Measurements from ENCODE around the gene FAR2. TPM values are rescaled to one million over a fixed set of nuclear protein-coding genes. Genes with fewer than 3 reads are reported as not detected.
"Not testable (repeated sequence)": the region's sequence is repeated elsewhere in the genome, so short reads cannot be mapped to it uniquely, and the experiment has no call there.

Gene FAR2
- polyA plus RNA-seq, 1 donor = 8.6 TPM

DNA sequence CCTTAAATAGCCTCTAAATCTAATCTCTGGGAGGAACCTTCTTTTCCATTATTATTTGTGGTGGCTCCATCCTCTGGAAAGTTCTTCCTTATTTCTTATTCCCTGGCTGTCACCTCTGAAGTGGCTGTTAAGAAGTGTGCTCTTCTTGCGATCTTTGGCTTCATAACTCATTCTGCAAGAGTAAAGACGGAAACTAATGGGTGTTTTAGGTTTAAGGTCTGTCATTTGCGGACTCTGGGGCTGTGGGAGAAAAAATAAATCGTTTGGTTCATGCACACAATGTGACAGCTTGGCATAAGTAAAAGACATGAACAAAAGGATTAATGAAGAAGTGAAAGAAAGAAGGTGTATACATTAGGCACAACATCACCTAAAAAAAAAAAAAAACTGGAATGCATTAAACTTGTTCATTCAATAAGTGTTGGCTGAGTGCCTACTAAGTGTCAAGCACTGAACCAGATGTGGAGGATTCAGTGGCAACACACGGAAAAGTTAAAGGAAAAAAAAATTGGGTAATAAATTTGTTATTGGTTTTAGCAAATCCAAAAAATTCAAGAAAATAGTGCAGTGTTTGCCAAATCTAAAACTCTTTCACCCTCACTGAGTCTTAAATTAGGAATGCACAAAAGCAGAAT lies 132.4 kb downstream of the FAR2 start:
- no peak for DNase-seq

DNA sequence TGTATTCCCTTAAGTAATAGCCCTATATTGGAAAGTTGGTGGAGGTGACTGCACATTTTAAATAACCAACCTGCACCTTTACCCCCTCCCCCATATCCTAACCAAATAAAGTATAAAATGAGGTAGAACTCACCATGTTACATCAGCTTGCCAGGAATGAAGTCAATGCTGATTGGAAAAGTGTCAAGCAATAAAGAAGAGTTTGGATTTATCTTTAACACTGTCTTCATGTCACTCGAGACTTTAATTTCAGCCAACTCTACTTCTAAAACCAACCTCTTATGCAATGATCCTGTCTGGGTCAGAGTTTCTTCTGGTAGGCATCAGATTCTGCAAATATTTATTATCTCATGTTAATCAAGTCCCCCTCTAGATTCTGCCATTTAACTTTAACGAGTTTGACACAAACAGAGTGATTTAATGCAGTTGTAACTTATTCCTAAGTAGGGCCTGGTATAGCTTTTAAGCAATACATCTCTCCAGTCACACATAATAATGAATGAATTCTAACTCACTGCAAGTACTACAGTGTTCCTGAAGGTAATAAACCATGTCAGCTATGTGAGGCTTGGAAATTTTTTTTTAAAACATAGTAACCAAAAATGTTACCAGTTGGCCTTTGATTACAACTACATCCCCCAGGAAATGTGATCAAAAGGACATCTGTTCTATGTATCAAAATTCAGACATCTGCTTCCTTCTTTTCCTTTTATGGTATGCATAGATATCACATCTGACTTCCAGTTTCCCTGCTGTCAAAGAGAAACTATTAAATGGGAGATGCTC lies 133.1 kb downstream of the FAR2 start:
- no peak for DNase-seq

DNA sequence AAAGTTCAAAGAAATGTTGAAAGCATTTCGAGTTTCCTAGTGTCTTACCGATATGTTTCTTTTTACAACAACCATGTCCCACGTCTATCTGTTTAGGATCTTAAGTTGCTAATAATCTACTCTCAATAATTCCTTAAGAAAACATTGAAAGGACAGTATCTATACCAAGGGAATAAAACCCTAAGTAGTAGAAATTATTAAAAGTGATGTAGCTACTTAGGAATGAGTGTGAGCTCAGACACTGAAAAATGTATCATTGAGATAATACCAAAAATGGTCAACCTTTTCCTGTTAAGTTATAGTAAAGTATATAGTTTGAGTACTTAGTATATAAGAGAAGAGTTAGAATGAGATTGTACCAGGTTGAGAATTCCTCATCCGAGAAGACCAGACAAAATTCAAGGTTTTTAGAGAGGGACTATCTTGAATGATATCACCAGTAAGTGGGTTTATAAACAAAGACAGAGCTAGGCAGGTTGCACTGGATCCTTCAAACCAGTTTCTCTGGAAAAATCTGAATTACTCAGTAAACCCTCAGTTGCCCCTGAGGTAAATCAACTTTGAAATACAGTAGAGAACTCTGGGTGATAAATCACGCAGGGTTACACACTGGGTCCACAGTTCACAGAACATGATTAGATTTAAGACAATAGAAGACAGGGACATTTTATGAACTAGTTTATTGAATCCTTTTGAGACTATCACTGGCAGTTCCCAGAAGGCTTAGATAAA lies 135.1 kb downstream of the FAR2 start:
- no peak for DNase-seq

DNA sequence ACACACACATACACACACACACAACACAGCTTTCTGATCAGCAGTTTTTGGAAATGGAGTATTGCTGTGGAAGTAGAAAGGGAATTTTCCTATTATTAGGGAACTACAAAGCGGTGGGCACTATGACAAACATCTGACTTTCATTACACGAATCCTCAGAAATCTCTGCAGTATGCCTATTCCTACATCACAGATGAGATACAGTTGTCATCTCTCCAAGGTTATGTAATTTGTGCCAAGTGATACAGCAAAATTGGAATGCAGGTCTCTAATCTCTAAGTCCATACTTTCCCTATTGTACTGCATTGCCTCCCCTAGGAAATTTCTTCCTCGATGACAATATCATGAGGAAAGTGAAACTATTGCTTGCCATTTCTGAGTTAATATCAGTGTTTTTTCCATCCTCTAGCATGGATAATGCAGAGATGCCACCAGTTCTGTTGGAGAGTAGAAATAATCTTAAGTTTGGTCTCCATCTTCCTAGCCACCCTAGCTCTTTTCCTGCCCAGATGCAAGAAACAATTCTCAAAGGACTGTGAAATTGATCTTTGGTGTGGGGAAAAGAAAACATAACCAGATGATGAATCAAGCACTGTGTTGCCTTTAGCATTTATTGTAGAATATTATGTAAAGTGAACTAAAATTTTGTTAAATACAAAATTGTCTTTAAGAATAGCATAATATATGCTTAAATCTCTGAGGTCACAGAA lies 137.2 kb downstream of the FAR2 start:
- peak; percentile 46 for DNase-seq

DNA sequence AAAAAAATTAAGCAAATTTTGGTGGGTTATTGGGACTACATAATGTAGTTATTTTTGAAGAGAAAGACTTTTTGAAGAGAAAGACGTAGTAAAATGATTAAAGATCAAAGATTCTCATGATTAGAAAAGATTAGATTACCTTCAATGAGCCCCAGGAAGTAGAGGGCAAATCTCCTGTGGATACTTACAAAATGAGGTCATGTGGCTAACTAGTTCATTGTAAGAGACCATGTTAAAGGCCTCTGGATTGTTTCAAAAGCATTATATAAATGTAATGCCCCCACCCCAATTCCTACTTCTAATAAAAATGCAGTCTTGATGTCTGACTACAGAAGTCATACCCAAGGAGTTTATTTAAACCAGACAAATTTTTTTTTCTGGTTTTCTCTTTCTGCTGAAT lies 138.5 kb downstream of the FAR2 start:
- no peak for DNase-seq

DNA sequence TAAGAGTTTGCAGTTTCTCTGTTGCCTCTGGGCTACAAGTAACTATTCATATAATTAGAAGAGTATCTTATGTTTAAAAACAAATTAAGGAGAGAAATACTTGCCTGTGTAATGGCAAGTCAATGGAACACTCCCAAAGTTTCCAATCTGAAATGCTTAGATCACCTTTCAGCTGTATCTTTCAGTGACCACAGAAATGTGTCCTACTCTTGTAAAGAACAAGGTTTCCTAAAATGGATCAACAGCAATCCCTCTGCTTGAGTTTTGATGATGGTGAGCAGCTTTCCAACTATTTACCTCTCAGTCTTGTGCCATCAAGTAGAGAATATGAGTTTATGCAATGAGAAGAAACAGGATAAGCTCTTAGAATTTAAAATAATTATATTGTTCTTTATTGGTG lies 139.0 kb downstream of the FAR2 start:
- no peak for DNase-seq

DNA sequence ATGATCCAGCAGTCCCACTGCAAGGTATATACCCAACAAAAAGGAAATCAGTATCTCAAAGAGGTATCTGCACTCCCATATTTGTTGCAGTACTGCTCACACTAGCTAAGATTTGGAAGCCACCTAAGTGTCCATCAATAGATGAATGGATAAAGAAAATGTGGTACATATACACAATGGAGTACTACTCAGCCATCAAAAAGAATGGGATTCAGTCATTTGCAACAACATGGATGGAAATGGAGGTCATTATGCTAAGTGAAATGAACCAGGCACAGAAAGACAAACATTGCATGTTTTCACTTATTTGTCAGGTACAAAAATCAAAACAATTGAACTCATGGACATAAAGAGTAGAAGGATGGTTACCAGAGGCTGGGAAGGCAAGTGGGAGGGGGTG lies 141.4 kb downstream of the FAR2 start:
- not testable (repeated sequence) for DNase-seq

DNA sequence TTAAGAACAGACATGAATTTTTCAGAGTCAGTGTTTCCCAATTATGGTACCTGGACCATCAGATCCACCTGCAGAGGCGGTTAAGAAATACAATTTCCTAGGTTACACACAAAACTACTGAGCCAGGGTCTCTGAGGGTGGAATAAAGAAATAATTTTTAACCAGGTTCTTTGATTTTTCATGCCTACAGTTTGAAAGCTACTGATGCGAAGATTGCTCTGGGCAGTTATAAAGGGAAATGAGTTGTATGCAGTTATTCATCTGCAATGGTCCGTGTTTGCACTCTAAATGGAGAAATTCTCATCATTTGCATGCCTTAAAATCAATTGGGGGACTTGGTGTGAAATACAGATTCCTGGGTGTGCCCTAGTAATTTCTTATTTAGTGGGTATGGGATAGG lies 142.1 kb downstream of the FAR2 start:
- no peak for DNase-seq

DNA sequence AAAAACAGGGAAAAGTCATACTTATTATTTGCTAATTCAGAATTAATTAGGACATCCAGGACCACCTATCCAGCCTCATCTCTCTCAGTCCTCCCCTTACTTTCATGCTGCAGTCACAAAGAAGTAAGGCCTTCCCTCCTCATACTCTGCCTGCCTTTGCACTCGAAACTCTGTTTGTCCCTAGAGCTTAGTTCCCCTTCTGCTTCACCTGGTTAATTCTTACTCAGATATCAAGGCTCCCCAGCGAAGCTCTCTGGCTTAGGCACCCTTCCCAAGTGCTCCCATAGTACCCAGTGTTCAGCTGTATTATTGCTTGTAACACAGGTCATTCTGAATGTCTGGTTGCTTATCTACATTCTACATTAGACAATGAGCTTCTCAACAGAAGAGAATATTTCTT lies 150.6 kb downstream of the FAR2 start:
- no peak for DNase-seq

DNA sequence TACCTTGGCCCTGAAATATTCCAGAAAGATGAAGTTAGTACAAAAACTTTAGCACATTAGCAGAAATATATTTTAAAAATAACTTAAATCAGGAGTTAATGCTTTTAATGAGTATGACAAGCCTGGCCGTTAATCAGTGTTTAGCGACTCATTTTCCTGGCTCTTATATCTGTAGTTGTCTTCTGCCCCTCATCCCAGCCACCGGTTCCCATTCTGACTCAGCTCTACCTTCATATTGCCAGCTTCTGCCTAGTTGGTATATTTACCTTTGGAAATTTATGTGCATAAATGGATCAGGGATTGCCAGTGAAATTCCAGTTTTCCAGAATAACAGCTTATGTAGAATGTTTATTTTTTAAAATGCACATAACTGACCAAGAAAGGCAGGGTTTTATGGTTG lies 152.0 kb downstream of the FAR2 start:
- DNase-seq = no peak

DNA sequence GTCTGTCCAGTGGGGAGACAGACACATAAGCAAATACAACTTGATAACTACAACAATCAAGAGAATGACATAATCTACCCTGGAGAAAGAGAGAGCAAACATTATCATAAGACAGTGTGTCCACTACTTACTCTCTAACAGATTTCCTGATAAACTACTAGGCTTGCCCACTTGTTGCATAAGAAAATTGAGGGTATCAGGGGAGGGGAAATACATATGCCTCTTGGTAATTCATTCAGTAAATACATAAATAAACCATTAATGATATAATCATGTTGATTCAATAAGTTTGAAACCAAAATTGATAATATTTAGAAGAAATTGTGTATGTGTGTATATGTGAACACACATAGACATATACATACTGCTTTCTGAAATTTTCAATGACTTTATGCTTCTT lies 155.3 kb downstream of the FAR2 start:
- DNase-seq = no peak

DNA sequence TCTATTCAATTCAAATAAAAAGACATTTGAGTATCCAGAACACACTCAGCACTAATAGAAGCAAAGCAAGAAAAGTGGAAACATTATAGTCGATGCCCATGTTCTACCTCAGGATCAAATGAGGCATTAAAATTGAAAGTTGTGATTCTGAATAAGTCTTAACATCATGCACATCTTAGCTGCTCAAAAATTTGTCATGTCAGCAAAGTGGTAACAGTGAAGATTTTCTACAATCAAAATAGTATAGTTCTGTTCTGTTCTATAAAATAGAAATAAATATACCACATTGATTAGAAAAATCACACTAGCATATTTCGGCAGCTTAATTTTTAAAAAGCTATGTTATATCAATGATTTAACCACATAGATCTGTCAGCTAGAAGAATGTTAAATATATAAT lies 157.2 kb downstream of the FAR2 start:
- no peak for DNase-seq

DNA sequence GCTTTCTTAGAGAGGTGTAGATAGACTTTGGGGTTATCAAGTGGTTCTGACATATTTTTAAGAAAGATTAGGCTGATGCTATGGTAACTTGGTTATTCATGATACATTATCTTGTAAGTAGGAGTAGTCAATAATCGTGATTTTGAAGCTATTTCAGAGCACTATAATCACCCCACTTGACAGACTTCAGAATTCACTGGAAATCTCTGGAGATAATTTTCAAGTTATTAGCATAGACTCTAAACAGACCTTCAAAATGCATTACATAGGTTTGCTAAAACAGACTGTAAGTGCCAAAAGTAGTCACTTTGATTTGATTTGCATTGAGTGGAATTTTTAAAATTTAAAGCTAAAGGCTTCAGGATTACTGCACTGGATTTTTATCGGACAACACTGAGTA lies 157.6 kb downstream of the FAR2 start:
- no peak for DNase-seq

DNA sequence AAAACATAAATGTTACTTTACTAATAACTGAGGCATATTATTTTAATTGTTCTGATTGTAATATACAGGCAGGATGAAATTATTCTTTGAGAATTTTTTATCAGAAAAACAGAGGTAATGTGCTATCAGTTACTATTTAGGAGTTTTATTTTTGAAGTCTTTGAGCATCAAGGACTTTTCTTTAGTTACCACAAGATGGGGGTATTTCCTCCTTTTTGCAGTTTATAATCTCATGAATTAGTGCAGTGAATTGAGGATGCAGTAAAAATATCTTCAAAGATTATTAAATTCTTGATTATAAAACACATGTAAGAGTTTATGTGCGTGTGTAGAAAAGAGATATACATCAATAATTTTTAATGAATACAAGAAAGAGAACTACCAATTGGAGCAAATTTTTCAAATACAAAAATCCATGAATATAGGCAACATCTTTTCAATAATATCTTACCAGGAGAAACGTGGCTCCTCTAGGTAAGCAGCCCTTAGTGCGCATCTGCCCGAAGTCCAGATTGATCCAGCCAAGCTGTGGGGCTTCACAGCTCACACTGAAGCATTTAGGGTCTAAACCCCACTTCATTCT lies 160.3 kb downstream of the FAR2 start:
- DNase-seq = no peak

DNA sequence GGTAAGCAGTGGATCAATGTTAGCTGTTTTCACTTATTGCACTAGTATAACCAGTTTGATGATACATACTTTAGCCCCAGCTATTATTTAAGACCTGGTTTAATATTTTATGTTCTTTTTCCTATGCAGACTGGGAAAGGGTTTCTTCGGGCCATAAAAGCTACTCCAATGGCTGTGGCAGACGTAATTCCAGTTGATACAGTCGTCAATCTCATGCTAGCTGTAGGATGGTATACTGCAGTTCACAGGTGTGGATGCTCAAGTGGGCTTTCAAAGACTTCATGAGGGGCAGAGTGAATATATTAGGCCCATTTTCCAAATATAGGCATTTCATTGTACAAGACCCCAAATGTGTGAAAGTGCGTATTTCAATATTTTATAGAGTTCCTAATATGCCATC lies 161.8 kb downstream of the FAR2 start:
- no peak for DNase-seq

DNA sequence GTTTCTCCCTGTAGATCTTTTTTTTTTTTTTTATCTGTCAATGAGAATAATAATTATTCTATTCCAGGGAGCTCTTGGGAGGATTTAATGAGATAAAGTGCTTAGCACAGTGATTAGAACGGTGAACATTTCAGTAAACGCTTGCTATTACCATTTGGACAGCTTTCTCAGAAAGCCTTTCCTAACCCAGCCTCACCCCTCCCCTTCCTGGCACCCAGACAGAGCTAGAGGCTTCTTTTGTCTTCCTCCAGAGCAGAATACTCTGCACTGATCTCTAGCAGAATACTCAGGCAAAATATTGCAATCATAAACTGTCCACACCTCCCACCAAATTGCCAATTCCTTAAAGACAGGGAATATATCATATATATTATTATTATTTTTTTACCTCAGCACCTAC lies 165.3 kb downstream of the FAR2 start:
- DNase-seq = no peak

DNA sequence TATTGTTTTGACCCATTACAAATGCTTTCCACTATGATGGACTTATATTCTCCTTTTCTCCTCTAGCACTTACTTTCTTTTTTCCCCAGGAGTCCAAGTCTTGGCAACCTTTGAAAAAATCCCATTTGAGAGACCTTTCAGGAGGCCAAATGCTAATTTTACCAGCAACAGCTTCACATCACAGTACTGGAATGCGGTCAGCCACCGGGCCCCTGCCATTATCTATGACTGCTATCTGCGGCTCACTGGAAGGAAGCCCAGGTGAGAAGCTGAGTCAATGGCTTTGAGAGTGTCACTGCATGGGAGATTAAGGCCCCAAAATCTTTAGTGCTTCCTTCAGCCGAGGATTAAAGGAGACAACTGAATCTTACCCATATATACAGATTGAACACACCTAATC lies 167.7 kb downstream of the FAR2 start:
- no peak for DNase-seq

DNA sequence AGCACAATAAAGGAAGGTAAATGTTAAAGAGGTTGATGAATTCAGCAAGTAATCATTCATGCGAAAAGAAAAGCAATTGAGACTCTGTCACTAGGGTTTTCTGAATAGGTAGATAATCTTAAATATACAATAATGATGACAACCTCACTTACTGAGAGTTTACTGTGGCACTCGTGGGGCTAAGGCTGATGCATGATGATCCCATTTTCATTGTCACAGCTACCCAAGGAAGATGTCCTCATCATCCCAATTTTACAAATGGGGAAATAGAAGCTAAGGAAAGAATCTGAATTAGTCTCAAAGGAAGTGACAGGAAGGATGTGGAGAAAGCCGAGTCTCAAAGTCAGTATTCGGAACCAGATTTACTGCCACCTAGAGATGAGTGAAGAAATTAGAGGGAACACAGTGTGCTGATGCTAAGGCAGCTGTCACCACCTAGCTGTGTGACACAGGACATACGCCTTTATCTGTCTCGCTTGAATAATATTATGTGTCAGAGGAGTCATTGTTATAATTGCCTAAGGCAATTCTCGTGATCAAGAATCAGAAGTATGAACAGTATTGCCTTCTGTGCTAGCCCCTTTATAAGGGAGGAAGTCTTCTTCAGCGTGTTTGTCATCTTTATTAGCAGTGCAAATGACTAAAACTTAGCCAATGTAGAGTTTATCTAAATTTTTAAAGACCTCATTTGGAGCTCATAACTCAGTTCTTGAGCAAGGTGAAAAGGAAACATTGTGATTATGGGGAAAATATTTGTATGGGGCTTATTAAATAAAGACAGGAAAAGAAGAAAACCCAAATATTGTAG lies 168.7 kb downstream of the FAR2 start:
- peak; percentile 45 for DNase-seq

DNA sequence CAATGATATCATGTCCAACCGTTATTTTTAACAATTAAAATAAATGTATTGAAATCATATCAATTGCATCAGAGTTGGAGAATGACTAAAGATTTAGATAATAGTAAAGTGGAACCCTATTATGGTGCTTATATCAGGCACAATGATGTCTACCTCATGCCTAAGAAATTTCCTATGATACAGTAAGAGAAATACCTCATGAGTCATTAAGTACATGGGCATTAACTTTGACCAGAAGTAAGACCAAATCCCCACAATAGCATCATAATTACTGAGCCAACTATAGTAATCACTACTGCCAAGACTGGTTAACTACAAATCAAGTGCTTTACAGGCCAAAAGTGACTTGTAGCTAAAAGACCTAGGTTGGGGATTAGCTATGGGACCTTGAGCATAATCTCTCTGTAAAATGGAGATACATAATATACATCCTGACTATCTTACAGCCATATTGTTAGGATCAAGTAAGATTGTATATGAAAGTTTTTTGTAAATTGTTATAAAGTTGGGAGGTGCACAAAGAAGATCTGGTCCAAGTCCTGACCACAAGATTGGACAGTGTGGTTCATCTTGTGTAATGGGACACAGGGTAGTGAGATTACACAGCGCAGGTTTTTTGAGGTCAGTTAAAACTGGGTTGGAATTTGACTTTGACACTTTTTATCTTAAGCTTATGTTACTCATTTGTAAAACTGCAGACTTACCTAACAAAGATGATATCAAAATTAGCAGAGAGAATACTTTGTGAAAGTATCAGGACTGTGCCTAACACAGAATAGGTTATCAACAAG lies 171.4 kb downstream of the FAR2 start:
- no peak for DNase-seq

DNA sequence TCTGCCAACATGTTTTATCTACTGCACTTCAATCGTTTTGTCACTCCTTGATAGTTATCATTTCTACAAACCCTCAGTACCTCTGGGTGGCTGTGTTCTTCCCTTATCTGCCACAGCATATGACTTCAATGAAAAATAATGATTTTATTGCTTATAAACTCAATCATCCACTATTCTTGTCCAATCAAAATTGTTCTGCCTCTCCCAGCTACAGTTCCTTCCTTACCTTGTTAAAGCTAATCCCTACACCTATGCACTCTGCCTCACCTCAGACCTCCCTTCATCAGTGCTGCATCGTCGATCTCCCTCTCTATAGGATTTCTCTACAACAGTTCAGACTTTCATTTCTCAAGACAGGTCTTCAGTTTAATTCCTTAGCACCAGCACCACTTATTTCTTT lies 173.1 kb downstream of the FAR2 start:
- DNase-seq = no peak

DNA sequence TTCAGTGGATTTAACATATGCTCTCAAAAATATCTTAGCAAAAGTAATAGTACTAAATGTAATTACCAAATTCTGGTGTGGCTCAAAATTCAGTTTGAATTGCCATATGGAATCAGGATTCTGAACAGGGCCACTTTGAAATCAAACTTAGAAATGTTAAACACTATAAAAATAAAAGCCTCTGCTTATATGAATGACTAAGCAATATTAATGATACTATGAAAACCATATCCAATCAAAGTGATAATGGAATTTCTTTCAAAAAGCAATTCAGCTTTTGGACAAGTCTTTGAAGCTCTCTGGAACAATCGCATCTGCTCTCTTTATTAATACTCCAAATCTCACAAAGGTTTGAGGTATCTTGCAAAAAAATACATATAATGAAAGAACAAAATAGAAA lies 180.3 kb downstream of the FAR2 start:
- DNase-seq = no peak

Data from hindlimb muscle (tissue), 1 donor.